Ishikawa (cell line): ENCODE data around the gene RAI14.

Source experiments
- EP300 ChIP-seq: IDR thresholded peaks from 2 replicates; pipeline ENCODE4 v1.6.1; 2012; ENCODE audit warnings: borderline replicate concordance
- FOXM1 ChIP-seq: IDR thresholded peaks from 2 replicates; pipeline ENCODE4 v1.6.1; 2012; ENCODE audit warnings: low read depth, borderline replicate concordance
- NFIC ChIP-seq: IDR thresholded peaks from 2 replicates; pipeline ENCODE4 v1.6.1; 2012
- TEAD4 ChIP-seq: IDR thresholded peaks from 2 replicates; pipeline ENCODE4 v1.6.1; 2012
- TF ChIP-seq, protein P1 (sequence below): IDR thresholded peaks from 2 replicates; pipeline ENCODE4 v1.6.1; 2012
- TF ChIP-seq, protein P2 (sequence below): IDR thresholded peaks from 2 replicates; pipeline ENCODE4 v1.6.1; 2012; ENCODE audit warnings: low read depth, mild to moderate bottlenecking

DNA sequence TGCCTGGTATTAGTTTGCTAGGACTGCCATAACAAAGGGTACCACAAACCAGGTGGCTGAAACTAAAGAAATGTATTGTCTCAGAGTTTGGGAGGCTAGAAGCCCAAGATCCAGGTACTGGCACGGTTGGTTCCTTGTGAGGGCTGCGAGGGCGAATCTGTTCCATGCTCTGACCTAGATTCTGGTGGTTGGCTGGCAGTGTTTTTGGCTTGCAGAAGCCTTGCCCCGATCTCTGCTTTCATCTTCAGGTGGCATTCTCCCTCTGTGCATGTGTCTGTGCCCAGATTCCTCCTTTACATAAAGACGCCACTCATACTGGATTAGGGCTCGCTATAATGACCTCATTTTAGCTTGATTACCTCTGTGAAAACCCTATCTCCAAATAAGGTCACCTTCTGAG, 36.7 kb downstream of the RAI14 start:
- TF ChIP-seq, protein P1, sequence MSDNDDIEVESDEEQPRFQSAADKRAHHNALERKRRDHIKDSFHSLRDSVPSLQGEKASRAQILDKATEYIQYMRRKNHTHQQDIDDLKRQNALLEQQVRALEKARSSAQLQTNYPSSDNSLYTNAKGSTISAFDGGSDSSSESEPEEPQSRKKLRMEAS = no peak
- TF ChIP-seq FOXM1 (no peak), EP300 (no peak), TEAD4 (no peak), NFIC (no peak)
- TF ChIP-seq, protein P2, sequence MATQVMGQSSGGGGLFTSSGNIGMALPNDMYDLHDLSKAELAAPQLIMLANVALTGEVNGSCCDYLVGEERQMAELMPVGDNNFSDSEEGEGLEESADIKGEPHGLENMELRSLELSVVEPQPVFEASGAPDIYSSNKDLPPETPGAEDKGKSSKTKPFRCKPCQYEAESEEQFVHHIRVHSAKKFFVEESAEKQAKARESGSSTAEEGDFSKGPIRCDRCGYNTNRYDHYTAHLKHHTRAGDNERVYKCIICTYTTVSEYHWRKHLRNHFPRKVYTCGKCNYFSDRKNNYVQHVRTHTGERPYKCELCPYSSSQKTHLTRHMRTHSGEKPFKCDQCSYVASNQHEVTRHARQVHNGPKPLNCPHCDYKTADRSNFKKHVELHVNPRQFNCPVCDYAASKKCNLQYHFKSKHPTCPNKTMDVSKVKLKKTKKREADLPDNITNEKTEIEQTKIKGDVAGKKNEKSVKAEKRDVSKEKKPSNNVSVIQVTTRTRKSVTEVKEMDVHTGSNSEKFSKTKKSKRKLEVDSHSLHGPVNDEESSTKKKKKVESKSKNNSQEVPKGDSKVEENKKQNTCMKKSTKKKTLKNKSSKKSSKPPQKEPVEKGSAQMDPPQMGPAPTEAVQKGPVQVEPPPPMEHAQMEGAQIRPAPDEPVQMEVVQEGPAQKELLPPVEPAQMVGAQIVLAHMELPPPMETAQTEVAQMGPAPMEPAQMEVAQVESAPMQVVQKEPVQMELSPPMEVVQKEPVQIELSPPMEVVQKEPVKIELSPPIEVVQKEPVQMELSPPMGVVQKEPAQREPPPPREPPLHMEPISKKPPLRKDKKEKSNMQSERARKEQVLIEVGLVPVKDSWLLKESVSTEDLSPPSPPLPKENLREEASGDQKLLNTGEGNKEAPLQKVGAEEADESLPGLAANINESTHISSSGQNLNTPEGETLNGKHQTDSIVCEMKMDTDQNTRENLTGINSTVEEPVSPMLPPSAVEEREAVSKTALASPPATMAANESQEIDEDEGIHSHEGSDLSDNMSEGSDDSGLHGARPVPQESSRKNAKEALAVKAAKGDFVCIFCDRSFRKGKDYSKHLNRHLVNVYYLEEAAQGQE = no peak
